Measurements from ENCODE around the gene PCDH1.

GRCh38 chr5:141852448-141852847 is 25.8 kb downstream of the PCDH1 start:
- TF ChIP-seq CTCF (IDR thresholded peaks at IDR 0.05), result no peak
- no peak for TF ChIP-seq POLR2A (IDR thresholded peaks at IDR 0.05)

All from lower leg skin (tissue), 3 donors.